ENCODE results near the gene DCAF6.
"Not testable (repeated sequence)": the region's sequence is repeated elsewhere in the genome, so short reads cannot be mapped to it uniquely, and the experiment has no call there.

The DCAF6 gene, protein sequence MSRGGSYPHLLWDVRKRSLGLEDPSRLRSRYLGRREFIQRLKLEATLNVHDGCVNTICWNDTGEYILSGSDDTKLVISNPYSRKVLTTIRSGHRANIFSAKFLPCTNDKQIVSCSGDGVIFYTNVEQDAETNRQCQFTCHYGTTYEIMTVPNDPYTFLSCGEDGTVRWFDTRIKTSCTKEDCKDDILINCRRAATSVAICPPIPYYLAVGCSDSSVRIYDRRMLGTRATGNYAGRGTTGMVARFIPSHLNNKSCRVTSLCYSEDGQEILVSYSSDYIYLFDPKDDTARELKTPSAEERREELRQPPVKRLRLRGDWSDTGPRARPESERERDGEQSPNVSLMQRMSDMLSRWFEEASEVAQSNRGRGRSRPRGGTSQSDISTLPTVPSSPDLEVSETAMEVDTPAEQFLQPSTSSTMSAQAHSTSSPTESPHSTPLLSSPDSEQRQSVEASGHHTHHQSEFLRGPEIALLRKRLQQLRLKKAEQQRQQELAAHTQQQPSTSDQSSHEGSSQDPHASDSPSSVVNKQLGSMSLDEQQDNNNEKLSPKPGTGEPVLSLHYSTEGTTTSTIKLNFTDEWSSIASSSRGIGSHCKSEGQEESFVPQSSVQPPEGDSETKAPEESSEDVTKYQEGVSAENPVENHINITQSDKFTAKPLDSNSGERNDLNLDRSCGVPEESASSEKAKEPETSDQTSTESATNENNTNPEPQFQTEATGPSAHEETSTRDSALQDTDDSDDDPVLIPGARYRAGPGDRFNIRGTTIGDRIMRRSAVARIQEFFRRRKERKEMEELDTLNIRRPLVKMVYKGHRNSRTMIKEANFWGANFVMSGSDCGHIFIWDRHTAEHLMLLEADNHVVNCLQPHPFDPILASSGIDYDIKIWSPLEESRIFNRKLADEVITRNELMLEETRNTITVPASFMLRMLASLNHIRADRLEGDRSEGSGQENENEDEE

DNA sequence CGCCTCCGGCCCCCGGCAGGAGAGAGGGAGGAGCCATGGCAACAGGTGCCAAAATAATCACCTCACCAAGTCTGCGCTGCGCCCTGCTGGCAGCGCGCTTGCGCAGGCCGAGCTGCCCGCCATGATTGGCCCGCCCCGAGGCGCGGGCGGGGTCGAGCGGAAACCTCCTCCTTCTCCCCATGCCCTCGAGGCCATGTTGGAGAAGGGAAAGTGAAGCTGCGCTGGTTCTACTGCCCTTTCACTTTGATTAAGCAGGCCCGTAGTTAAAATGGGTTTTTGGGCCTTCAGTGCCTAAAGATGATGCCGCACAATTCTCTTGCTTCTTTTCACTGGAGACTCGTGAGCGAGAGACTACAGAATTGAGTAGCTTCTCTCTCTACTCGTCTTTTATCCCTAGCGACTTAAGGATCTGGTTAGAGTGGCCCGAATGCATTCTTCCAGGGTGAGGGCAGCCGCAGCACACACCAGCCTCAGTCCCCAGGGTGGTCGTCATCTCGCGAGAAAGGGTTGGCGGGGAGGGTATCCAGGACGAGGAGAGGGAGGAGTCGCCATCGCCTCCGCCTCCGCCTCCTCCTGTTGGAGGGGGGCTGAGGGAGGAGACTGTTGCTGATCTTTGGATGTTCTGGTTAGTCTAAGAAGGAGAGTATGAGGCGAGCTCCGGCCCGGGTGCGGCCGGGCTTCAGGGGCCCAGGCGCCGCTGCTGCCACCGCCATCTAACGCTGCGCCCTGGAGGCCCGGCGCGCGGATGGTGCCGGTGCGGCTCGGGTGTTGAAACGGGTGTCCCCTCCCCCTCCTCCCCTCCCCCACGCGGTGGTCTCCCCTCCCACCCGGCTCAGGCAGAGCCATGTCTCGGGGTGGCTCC is at the start of gene DCAF6:
DCAF6 (plus strand) TSS at position 616 of the 862 bp plus-strand sequence; CDS start at position 845, 229 bp downstream.
- TF ChIP-seq, protein P1, sequence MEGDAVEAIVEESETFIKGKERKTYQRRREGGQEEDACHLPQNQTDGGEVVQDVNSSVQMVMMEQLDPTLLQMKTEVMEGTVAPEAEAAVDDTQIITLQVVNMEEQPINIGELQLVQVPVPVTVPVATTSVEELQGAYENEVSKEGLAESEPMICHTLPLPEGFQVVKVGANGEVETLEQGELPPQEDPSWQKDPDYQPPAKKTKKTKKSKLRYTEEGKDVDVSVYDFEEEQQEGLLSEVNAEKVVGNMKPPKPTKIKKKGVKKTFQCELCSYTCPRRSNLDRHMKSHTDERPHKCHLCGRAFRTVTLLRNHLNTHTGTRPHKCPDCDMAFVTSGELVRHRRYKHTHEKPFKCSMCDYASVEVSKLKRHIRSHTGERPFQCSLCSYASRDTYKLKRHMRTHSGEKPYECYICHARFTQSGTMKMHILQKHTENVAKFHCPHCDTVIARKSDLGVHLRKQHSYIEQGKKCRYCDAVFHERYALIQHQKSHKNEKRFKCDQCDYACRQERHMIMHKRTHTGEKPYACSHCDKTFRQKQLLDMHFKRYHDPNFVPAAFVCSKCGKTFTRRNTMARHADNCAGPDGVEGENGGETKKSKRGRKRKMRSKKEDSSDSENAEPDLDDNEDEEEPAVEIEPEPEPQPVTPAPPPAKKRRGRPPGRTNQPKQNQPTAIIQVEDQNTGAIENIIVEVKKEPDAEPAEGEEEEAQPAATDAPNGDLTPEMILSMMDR (conservative IDR thresholded peaks at IDR 0.05): no peak
- peak within 1 kb of the TSS; percentile 99 for H3K27ac ChIP-seq

DNA sequence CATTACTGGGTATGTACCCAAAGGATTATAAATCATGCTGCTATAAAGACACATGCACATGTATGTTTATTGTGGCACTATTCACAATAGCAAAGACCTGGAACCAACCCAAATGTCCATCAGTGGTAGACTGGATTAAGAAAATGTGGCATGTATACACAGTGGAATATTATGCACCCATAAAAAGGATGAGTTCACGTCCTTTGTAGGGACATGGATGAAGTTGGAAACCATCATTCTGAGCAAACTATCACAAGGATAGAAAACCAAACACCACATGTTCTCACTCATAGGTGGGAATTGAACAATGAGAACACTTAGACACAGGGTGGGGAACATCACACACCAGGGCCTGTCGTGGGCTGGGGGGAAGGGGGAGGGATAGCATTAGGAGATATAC is 49.3 kb upstream of the DCAF6 start:
- H3K27ac ChIP-seq: not testable (repeated sequence)

DNA sequence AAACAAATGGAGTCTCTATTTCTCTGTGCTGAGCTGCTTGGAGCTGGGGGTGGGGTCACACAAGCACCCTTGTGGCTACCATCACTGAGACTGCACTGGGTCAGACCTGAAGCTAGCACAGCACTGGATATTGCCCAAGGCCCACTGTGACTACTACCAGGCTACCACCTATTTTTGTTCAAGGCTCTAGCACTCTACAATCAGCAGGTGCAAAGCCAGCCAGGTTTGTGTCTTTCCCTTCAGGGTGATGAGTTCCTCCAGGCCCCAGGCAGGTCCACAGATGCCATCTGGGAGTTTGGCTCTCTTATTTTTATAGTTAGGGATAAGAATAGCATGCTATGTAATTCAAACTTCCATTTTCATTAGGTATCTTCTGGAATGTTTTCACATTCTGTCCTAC is 46.1 kb upstream of the DCAF6 start:
- H3K27ac ChIP-seq: no peak overlapping the region
- TF ChIP-seq, protein P1 (conservative IDR thresholded peaks at IDR 0.05): no peak

DNA sequence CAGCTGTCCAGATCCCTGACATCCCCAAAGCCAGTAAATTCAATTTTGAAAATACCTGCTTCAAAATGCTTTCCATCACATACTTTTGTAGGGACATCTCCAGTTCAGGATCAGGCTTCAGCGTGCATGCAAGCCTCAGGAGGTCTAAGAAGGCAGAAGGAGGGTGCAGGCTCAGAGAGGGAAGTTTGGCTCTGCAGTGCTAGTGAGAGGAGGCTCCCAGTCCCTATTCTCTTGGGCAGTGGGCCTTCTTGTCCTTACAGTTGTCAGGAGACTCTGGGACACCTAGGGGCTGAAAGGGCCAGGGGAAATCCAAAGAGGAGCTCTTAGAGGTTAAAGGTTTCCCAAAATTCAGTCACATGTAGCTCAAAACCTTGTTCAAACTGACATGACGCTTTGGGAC is 42.7 kb upstream of the DCAF6 start:
- no peak overlapping the region for H3K27ac ChIP-seq
- TF ChIP-seq, protein P1 (conservative IDR thresholded peaks at IDR 0.05): no peak

DNA sequence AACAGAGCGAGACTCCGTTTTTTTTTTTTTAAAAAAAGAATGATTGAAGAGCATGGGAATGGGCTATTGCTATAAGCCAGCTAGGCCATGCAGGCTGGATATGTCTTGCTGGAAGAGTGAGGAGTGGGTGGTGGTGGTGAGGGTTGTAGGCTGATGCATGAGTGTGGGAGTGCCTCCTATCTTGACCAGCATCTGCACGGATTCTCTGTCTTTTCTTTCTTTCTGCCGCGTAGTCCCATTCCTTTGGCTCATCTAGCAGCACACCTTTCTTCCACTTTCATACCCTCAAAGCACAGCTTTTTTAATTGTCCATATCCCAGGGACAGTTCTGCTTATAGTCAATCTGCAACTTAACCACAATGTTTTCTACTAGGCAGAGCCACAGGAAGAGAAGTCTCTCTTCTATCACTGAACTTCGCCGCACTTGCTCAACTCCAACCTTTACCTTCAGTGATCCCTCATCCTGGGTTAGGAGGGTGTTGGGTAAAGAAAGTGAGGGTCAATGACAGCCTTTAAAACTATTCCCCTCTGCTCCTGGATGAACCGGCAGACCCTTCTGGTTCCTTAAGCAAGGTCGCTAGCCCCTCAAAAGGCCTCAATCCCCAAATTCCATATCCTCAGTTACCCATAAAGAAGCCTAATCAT is 37.8 kb upstream of the DCAF6 start:
- H3K27ac ChIP-seq: no peak overlapping the region
- TF ChIP-seq, protein P1 (conservative IDR thresholded peaks at IDR 0.05): no peak

DNA sequence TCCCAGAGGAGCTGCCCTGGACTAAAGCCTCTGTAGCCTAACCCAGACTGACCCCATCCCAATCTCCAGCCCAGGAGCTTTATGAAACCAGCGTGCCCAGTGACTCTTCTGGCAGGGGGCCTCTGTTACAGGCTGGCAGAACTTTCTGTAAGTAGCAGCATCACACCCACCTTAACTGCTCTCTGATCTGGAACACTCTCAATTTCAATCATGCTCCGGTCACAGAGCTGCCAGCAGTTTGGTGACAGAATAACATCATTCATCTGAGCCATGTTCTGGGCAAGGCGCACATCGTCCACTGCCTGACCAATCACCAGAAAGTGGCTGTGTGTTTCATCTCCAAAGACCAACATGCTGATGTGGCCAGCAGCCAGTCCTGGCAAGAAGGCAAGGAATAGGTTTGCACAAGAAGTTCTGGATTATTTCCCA is 37.2 kb upstream of the DCAF6 start:
- no peak overlapping the region; the same call in 1 of the 2 replicates for H3K27ac ChIP-seq
- TF ChIP-seq, protein P1 (conservative IDR thresholded peaks at IDR 0.05): no peak

DNA sequence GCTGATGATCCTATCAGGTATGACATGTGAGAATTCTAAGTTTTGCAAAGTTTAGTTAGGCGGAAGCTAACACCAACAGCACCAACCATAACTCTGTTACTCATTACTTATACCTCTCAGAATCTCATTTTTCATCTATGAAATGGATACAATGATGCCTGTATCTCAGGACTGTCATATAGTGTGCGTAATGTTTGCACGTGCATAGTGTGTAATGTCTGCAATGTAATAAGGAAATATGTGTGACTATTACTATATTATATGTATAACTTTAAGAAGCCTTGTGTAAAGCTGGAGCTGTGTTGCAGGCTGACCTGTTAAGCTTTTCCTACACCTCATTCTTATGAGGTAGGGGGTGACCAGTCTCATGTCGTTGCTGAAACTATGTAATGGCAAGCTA is 35.6 kb upstream of the DCAF6 start:
- TF ChIP-seq, protein P1 (conservative IDR thresholded peaks at IDR 0.05): no peak
- no peak overlapping the region for H3K27ac ChIP-seq

All from VCaP (cell line).